Loucy (cell line): ENCODE data around the gene PDIA2.

Source experiments
- CTCF ChIP-seq: fragments of 200-600 bp; sonication (generic); conservative IDR thresholded peaks from 2 replicates; pipeline ENCODE4 v1.5.1; 2014; ENCODE audit warnings: mild to moderate bottlenecking, antibody characterized with exemption, low read length
- EZH2phosphoT487 ChIP-seq: fragments of 200-600 bp; IDR thresholded peaks from 2 replicates; pipeline ENCODE4 v1.6.1; 2018; ENCODE audit warnings: antibody characterized with exemption, mild to moderate bottlenecking, moderate library complexity, borderline replicate concordance

- TF ChIP-seq CTCF: no peak
- TF ChIP-seq EZH2phosphoT487: no peak
Measured at GRCh38 chr16:307691-308312, 24.8 kb downstream of the PDIA2 start.
